ENCODE results near the gene MATCAP1. TPM values are rescaled to one million over a fixed set of nuclear protein-coding genes. Genes with fewer than 3 reads are reported as not detected.

MATCAP1 gene
- total and polyA plus RNA-seq, 2 of the 13 experiments (the other 11 are each of a cell fraction or from before 2014, with no cell fraction given), result 11.2 to 24.5 TPM

GRCh38 chr16:67184995-67185650 lies 1.4 kb upstream of the MATCAP1 start (continued):
- peak; percentile 88 for TF ChIP-seq ZNF687 (CRISPR knock-in tag; IDR thresholded peaks at IDR 0.05)
- TF ChIP-seq PRMT3 (CRISPR knock-in tag; IDR thresholded peaks at IDR 0.05; ENCODE audit: borderline replicate concordance, low read depth), result peak; percentile 94; the same call in 1 of the 2 replicates
- peak; percentile 91 for TF ChIP-seq ZNF781 (CRISPR knock-in tag; IDR thresholded peaks at IDR 0.05; ENCODE audit: borderline replicate concordance, not compliant biosample characterization)
- TF ChIP-seq SIX1 (CRISPR knock-in tag; IDR thresholded peaks at IDR 0.05; ENCODE audit: borderline replicate concordance), result peak; percentile 72; the same call in 1 of the 2 replicates
- peak; percentile 93; the same call in 1 of the 2 replicates for TF ChIP-seq KLF11 (CRISPR knock-in tag; IDR thresholded peaks at IDR 0.05)
- TF ChIP-seq POGK (CRISPR knock-in tag; conservative IDR thresholded peaks at IDR 0.05), result peak; percentile 98
- no peak for TF ChIP-seq ZMYM2 (CRISPR knock-in tag; IDR thresholded peaks at IDR 0.05)
- TF ChIP-seq DDIT3 (CRISPR knock-in tag; IDR thresholded peaks at IDR 0.05), result no peak
- TF ChIP-seq MLXIP (CRISPR knock-in tag; IDR thresholded peaks at IDR 0.05; ENCODE audit: borderline replicate concordance), result peak; percentile 46; the same call in 1 of the 2 replicates
- TF ChIP-seq SRF (IDR thresholded peaks at IDR 0.05; ENCODE audit: low read depth, low read length), result no peak
- TF ChIP-seq FOSL2 (CRISPR knock-in tag; IDR thresholded peaks at IDR 0.05), result peak; percentile 77
- peak; percentile 78; the same call in 1 of the 2 replicates for TF ChIP-seq SP140L (CRISPR knock-in tag; IDR thresholded peaks at IDR 0.05; ENCODE audit: borderline replicate concordance)
- no peak for TF ChIP-seq STAT6 (CRISPR knock-in tag; IDR thresholded peaks at IDR 0.05; ENCODE audit: borderline replicate concordance)
- TF ChIP-seq SALL1 (CRISPR knock-in tag; IDR thresholded peaks at IDR 0.05), result peak; percentile 97
- peak; percentile 98 for TF ChIP-seq KDM3A (CRISPR knock-in tag; IDR thresholded peaks at IDR 0.05; ENCODE audit: low read depth)
- no peak for TF ChIP-seq ZSCAN22 (CRISPR knock-in tag; IDR thresholded peaks at IDR 0.05)

All from HepG2 (cell line).